Prostate gland (tissue), 2 donors: ENCODE data around the gene M1AP. TPM values are rescaled to one million over a fixed set of nuclear protein-coding genes. Genes with fewer than 3 reads are reported as not detected.

Experiments used
- DNase-seq: peaks from one replicate; pipeline ENCODE4 v3.0.0-alpha.2; 2019; ENCODE audit warnings: low spot score
- H3K27ac ChIP-seq, 2 donors: fragments of 200-600 bp; sonication (generic); 2 replicates each; pipeline ENCODE4 v1.5.1; 2017 to 2019
- H3K27me3 ChIP-seq: fragments of 200-600 bp; sonication (generic); replicated peaks from 2 replicates; pipeline ENCODE4 v1.5.1; 2019; ENCODE audit not compliant: insufficient read depth
- H3K36me3 ChIP-seq, 2 donors: fragments of 200-600 bp; sonication (generic); 1 replicate in 1 of 2; 2 replicates in 1 of 2; pipeline versions ENCODE4 v1.5.1 to v1.8.1; 2017 to 2019
- H3K4me1 ChIP-seq: fragments of 200-600 bp; sonication (generic); replicated peaks from 2 replicates; pipeline ENCODE4 v1.5.1; 2019
- H3K4me3 ChIP-seq, 2 donors: fragments of 200-600 bp; sonication (generic); 2 replicates each; pipeline ENCODE4 v1.5.1; 2017 to 2019
- H3K9me3 ChIP-seq: fragments of 200-600 bp; sonication (generic); 2 replicates; pipeline ENCODE4 v1.5.1; 2017
- CTCF ChIP-seq, 4 experiments: fragments of 200-600 bp in 2 of 4; fragments of 450-650 bp in 2 of 4; sonication (generic) in 2 of 4; IDR thresholded peaks; 1 replicate in 3 of 4; 2 replicates in 1 of 4; pipeline ENCODE4 v1.5.1; 2016 to 2019; ENCODE audit warnings: antibody characterized with exemption in 4 of 4, mild to moderate bottlenecking in 2 of 4, moderate library complexity in 2 of 4
- POLR2A ChIP-seq: fragments of 450-650 bp; IDR thresholded peaks from one replicate; pipeline ENCODE4 v1.6.1; 2016; ENCODE audit warnings: antibody characterized with exemption, mild to moderate bottlenecking
- POLR2AphosphoS5 ChIP-seq: sonication (generic); formaldehyde crosslinking; IDR thresholded peaks from one replicate; pipeline ENCODE4 v1.6.1; 2017; ENCODE audit warnings: antibody characterized with exemption
- WGBS: methylation state at CpG from one replicate; pipeline ENCODE4 v1.1.5; 2018; 5-methylcytosine and 5-hydroxymethylcytosine counted together
- intact Hi-C: fragments of 100-400 bp; cut with DNase I; formaldehyde crosslinking; loops from one replicate; pipeline ENCODE4 v1.14.2; 2022
- total RNA-seq, 2 donors: library from RNA; depleted of rRNA; stranded (reverse); fragments of >200 nt; gene quantifications; one replicate each; pipeline ENCODE4 v1.1.0, GENCODE V29; 2016

Gene M1AP
- total RNA-seq, 2 donors from 2014 or later, result 0.18 to 10.9 TPM

- H3K36me3 ChIP-seq, result no peaks in the 10 kb centered on the region
- H3K27ac ChIP-seq, result no peak overlapping the region
- intact Hi-C loops, result no loop called here
- 55% methylated on average over 7 of the region's 7 CpGs for WGBS
- no peaks in the 10 kb centered on the region for H3K27me3 ChIP-seq
- TF ChIP-seq POLR2A (no peak), POLR2AphosphoS5 (no peak), CTCF (IDR thresholded peaks at IDR 0.05) (no peak)
- H3K4me1 ChIP-seq, result no peaks in the 10 kb centered on the region
- H3K9me3 ChIP-seq, result no peaks in the 10 kb centered on the region
- DNase-seq, result no peak
- H3K4me3 ChIP-seq, result no peak overlapping the region
Measured at GRCh38 chr2:74558284-74559230, 89.6 kb downstream of the M1AP start.

- 98% methylated on average over 6 of the region's 6 CpGs for WGBS
- no peak overlapping the region for H3K4me3 ChIP-seq
- no peaks in the 10 kb centered on the region for H3K27me3 ChIP-seq
- H3K36me3 ChIP-seq, result no peaks in the 10 kb centered on the region
- TF ChIP-seq POLR2AphosphoS5, result no peak
- TF ChIP-seq CTCF (IDR thresholded peaks at IDR 0.05), result no peak
- no peak for TF ChIP-seq POLR2A
- intact Hi-C loops, result no loop called here
- H3K4me1 ChIP-seq, result no peaks in the 10 kb centered on the region
- DNase-seq, result no peak
- H3K9me3 ChIP-seq, result no peaks in the 10 kb centered on the region
- no peak overlapping the region for H3K27ac ChIP-seq
Measured at GRCh38 chr2:74556831-74557370, 91.2 kb downstream of the M1AP start.

- H3K27me3 ChIP-seq, result no peaks in the 10 kb centered on the region
- H3K4me1 ChIP-seq, result no peaks in the 10 kb centered on the region
- no peak for DNase-seq
- H3K27ac ChIP-seq, result no peak overlapping the region
- intact Hi-C loops, result no loop called here
- 87% methylated on average over 14 of the region's 14 CpGs for WGBS
- H3K4me3 ChIP-seq, result no peak overlapping the region
- no peaks in the 10 kb centered on the region for H3K36me3 ChIP-seq
- H3K9me3 ChIP-seq, result no peaks in the 10 kb centered on the region
- no peak for TF ChIP-seq POLR2A
- no peak for TF ChIP-seq CTCF (IDR thresholded peaks at IDR 0.05)
- no peak for TF ChIP-seq POLR2AphosphoS5
Measured at GRCh38 chr2:74556159-74556558, 92.0 kb downstream of the M1AP start.

DNA sequence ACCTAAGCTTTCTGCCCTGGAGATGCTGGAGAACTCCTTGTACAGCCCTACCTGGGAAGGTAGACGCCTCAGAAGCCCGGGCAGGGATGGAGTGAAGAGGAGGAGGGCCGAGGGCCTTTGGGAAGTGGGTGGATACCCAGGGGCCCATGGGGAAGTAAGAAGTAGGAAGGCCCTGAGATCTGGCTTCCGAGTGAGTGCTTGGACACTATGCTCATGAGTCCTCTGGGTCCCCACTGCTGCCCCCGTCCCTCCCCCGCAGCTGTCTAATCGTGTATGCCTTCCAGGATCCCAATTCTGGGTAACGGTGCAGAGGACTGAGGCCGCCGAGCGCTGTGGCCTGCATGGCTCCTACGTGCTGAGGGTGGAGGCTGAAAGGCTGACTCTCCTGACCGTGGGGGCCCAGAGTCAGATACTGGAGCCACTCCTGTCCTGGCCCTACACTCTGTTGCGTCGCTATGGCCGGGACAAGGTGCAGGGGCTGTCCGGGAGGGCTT lies 92.5 kb downstream of the M1AP start:
- no peaks in the 10 kb centered on the region for H3K4me1 ChIP-seq
- 81% methylated on average over 16 of the region's 17 CpGs for WGBS
- no peaks in the 10 kb centered on the region for H3K9me3 ChIP-seq
- intact Hi-C loops, result no loop called here
- H3K4me3 ChIP-seq, result peak overlapping the region; percentile 55 to 71
- no peak overlapping the region for H3K27ac ChIP-seq
- no peaks in the 10 kb centered on the region for H3K36me3 ChIP-seq
- no peak for TF ChIP-seq POLR2AphosphoS5
- no peak for TF ChIP-seq CTCF (IDR thresholded peaks at IDR 0.05)
- TF ChIP-seq POLR2A, result no peak
- no peak for DNase-seq
- H3K27me3 ChIP-seq, result no peaks in the 10 kb centered on the region
